H54 (cell line): ENCODE data around the gene PCDHB12.
"Not testable (repeated sequence)": the region's sequence is repeated elsewhere in the genome, so short reads cannot be mapped to it uniquely, and the experiment has no call there.

Experiments
- DNase-seq: peaks from one replicate; pipeline ENCODE4 v3.0.0; 2011; ENCODE audit warnings: low spot score, mixed read lengths; ENCODE audit not compliant: insufficient read length
- FAIRE-seq: peaks from 3 replicates; lab custom pipeline; 2011; peaks lifted over from hg19 to GRCh38; lab: Jason Lieb, UNC
- POLR2A ChIP-seq: IDR thresholded peaks from 2 replicates; pipeline ENCODE4 v1.6.1; 2011; ENCODE audit warnings: low read depth, mild to moderate bottlenecking, low read length

PCDHB12 gene

GRCh38 chr5:141192110-141192725, 16.3 kb upstream of the PCDHB12 start, which contains the start of gene PCDHB10:
Gene PCDHB10, plus strand, starts transcription at chr5:141192353. Its CDS starts 200 bp downstream, at chr5:141192553.
- DNase-seq (peak; percentile 79), FAIRE-seq (no peak)
- TF ChIP-seq POLR2A, result no peak

GRCh38 chr5:141194332-141194731, 14.2 kb upstream of the PCDHB12 start:
- DNase-seq, FAIRE-seq: not testable (repeated sequence)

GRCh38 chr5:141196363-141196762, 12.2 kb upstream of the PCDHB12 start:
- FAIRE-seq (no peak), DNase-seq (no peak)
- no peak for TF ChIP-seq POLR2A

- FAIRE-seq, result peak; percentile 91
Observed at GRCh38 chr5:141199359-141200235, 8.9 kb upstream of the PCDHB12 start, which contains the start of gene PCDHB11. Gene PCDHB11, plus strand, starts transcription at chr5:141199627. Its CDS starts 148 bp downstream, at chr5:141199775.

GRCh38 chr5:141201126-141201525, 7.4 kb upstream of the PCDHB12 start:
- FAIRE-seq, DNase-seq: not testable (repeated sequence)

More at GRCh38 chr5:141199359-141200235, 8.9 kb upstream of the PCDHB12 start, which contains the start of gene PCDHB11:
- DNase-seq, result peak; percentile 34
- TF ChIP-seq POLR2A, result no peak

GRCh38 chr5:141201646-141202045, 6.9 kb upstream of the PCDHB12 start:
- FAIRE-seq, DNase-seq: not testable (repeated sequence)

- DNase-seq, FAIRE-seq: not testable (repeated sequence)
Observed at GRCh38 chr5:141210281-141210680, 1.8 kb downstream of the PCDHB12 start.

GRCh38 chr5:141210849-141211248, 2.3 kb downstream of the PCDHB12 start:
- not testable (repeated sequence) for FAIRE-seq, DNase-seq

GRCh38 chr5:141213656-141214339, 5.3 kb downstream of the PCDHB12 start, which contains the start of gene PCDHB13:
Gene PCDHB13, plus strand, starts transcription at chr5:141213919. Its CDS starts 205 bp downstream, at chr5:141214124.
- not testable (repeated sequence) for DNase-seq
- FAIRE-seq, result peak; percentile 48

GRCh38 chr5:141214583-141214982, 6.1 kb downstream of the PCDHB12 start:
- not testable (repeated sequence) for DNase-seq, FAIRE-seq

GRCh38 chr5:141215504-141215903, 7.0 kb downstream of the PCDHB12 start:
- not testable (repeated sequence) for DNase-seq, FAIRE-seq

- FAIRE-seq, result not testable (repeated sequence)
Observed at GRCh38 chr5:141216035-141216434, 7.5 kb downstream of the PCDHB12 start.

GRCh38 chr5:141223112-141223783, 14.7 kb downstream of the PCDHB12 start, which contains the start of gene PCDHB14:
Gene PCDHB14, plus strand, starts transcription at chr5:141223343. Its CDS starts 163 bp downstream, at chr5:141223506.
- FAIRE-seq, result peak; percentile 86
- no peak for TF ChIP-seq POLR2A
- DNase-seq, result peak; percentile 54

More at GRCh38 chr5:141216035-141216434, 7.5 kb downstream of the PCDHB12 start:
- not testable (repeated sequence) for DNase-seq

- not testable (repeated sequence) for FAIRE-seq, DNase-seq
Observed at GRCh38 chr5:141224844-141225243, 16.3 kb downstream of the PCDHB12 start.

GRCh38 chr5:141225421-141225820, 16.9 kb downstream of the PCDHB12 start:
- FAIRE-seq, result not testable (repeated sequence)

More at GRCh38 chr5:141225421-141225820, 16.9 kb downstream of the PCDHB12 start:
- not testable (repeated sequence) for DNase-seq
